SK-N-MC (cell line): ENCODE measurements around the gene TXNDC16.

ENCODE experiments used
- EZH2 ChIP-seq: fragments of 200-600 bp; sonication (generic); IDR thresholded peaks from one replicate; pipeline ENCODE4 v1.6.1; 2017; ENCODE audit warnings: antibody characterized with exemption
- FOXP2 ChIP-seq: optimal IDR thresholded peaks from 2 replicates; pipeline ENCODE3; 2011; ENCODE audit warnings: mild to moderate bottlenecking, moderate library complexity; ENCODE audit not compliant: insufficient read depth; ENCODE audit errors: extremely low read length, control extremely low read depth
- POLR2AphosphoS5 ChIP-seq: IDR thresholded peaks from 2 replicates; pipeline ENCODE4 v1.6.1; 2012; ENCODE audit warnings: mild to moderate bottlenecking, low read depth, low read length, borderline replicate concordance

DNA sequence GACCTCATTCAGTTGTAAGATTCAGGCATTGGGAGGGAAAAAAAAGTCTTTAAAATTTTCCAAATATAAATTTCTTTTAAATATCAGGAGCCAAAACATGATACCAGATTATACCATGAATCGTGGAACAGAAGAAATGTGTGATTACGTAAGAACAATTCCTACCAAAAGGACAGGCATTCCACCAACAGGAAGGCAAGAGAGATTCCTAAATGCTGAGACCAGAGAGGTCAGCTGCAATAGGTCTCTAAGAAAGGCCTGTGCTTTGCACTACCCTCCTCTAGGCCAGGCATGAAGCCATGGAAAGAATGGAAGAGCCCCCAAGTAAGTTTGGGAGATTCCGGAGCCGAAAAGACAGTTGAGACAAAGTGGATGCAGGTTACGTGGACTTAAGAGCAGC lies 154.5 kb downstream of the TXNDC16 start:
- TF ChIP-seq POLR2AphosphoS5 = no peak
- TF ChIP-seq EZH2 = no peak
- TF ChIP-seq FOXP2 = no peak
